ENCODE data around the gene BDH1.

DNA sequence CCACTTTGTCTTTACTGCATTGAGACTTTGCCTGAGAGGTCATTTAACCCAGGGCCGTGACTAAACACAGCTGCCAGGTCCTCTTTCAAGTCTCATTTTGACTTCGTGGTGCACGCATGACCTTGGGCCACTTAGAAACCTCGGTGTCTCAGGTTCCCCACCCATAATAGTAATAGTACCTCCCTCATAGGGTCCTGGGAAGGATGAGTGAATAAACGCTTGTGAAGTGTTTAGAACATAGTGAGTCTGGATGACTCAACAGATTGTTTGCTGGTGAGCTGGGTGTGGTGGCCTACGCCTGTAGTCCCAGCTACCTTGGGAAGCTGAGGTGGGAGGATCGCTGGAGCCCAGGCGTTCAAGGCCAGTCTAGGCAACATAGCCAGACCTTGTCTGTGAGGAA lies 56.3 kb downstream of the BDH1 start:
- TF ChIP-seq, protein P1, sequence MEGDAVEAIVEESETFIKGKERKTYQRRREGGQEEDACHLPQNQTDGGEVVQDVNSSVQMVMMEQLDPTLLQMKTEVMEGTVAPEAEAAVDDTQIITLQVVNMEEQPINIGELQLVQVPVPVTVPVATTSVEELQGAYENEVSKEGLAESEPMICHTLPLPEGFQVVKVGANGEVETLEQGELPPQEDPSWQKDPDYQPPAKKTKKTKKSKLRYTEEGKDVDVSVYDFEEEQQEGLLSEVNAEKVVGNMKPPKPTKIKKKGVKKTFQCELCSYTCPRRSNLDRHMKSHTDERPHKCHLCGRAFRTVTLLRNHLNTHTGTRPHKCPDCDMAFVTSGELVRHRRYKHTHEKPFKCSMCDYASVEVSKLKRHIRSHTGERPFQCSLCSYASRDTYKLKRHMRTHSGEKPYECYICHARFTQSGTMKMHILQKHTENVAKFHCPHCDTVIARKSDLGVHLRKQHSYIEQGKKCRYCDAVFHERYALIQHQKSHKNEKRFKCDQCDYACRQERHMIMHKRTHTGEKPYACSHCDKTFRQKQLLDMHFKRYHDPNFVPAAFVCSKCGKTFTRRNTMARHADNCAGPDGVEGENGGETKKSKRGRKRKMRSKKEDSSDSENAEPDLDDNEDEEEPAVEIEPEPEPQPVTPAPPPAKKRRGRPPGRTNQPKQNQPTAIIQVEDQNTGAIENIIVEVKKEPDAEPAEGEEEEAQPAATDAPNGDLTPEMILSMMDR (IDR thresholded peaks at IDR 0.05; ENCODE audit: low read depth, low read length): no peak
- TF ChIP-seq EZH2phosphoT487 (IDR thresholded peaks at IDR 0.05; ENCODE audit: low read depth): no peak

All from OCI-LY3 (cell line).